ENCODE measurements around the gene EPHB1.

DNA sequence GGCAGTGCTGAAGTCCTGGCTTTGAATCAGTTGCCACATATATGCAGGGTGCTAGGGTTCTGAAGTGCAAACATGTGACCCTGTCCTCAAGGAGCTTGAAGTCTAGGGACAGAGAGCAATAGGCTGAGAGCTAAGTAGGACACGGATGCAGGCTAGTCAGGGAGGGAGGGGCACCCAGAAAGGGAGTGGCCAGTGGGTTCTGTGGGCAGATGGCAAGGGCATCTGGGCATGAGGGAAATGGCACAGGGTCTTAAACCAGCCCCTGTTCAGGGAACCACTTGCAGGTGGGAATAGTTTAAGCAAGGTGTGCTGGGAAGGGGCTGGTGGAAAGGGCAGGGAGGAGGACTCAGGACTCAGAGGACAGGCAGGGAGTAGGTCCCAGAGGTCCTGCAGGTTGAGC is 46.4 kb upstream of the EPHB1 start:
- no peak for TF ChIP-seq POLR2A (IDR thresholded peaks at IDR 0.05)
- TF ChIP-seq, protein P1, sequence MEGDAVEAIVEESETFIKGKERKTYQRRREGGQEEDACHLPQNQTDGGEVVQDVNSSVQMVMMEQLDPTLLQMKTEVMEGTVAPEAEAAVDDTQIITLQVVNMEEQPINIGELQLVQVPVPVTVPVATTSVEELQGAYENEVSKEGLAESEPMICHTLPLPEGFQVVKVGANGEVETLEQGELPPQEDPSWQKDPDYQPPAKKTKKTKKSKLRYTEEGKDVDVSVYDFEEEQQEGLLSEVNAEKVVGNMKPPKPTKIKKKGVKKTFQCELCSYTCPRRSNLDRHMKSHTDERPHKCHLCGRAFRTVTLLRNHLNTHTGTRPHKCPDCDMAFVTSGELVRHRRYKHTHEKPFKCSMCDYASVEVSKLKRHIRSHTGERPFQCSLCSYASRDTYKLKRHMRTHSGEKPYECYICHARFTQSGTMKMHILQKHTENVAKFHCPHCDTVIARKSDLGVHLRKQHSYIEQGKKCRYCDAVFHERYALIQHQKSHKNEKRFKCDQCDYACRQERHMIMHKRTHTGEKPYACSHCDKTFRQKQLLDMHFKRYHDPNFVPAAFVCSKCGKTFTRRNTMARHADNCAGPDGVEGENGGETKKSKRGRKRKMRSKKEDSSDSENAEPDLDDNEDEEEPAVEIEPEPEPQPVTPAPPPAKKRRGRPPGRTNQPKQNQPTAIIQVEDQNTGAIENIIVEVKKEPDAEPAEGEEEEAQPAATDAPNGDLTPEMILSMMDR (IDR thresholded peaks at IDR 0.05): no peak
